Brain microvascular endothelial cell (primary cell): Measurements from ENCODE around the gene MAGIX.

Experiments
- DNase-seq: peaks from one replicate; pipeline ENCODE4 v3.0.0-alpha.2; 2020
- H3K27ac ChIP-seq: fragments of 250-450 bp; sonication (Bioruptor Pico); 2 replicates; pipeline ENCODE4 v1.5.1; 2020; ENCODE audit warnings: mild to moderate bottlenecking, moderate library complexity
- H3K27me3 ChIP-seq: fragments of 250-450 bp; sonication (Bioruptor Pico); replicated peaks from 2 replicates; pipeline ENCODE4 v1.5.1; 2020; ENCODE audit warnings: mild to moderate bottlenecking
- H3K36me3 ChIP-seq: fragments of 250-450 bp; sonication (Bioruptor Pico); replicated peaks from 2 replicates; pipeline ENCODE4 v1.5.1; 2020; ENCODE audit warnings: mild to moderate bottlenecking
- H3K4me3 ChIP-seq: 2 replicates; pipeline ENCODE4 v1.5.1; 2011; ENCODE audit warnings: low read depth, mild to moderate bottlenecking, control low read depth, low read length, moderate library complexity
- CTCF ChIP-seq: IDR thresholded peaks from 2 replicates; pipeline ENCODE4 v1.5.1; 2011; ENCODE audit warnings: low read depth, mild to moderate bottlenecking, moderate library complexity, low read length, control low read depth, inconsistent platforms; ENCODE audit errors: missing control alignments
- in situ Hi-C: cut with HindIII; loops from 2 replicates; pipeline ENCODE4 v1.10.0; 2017; ENCODE audit warnings: low sequenced_read_pairs, low pct_ligation_motif_present

MAGIX gene

DNA sequence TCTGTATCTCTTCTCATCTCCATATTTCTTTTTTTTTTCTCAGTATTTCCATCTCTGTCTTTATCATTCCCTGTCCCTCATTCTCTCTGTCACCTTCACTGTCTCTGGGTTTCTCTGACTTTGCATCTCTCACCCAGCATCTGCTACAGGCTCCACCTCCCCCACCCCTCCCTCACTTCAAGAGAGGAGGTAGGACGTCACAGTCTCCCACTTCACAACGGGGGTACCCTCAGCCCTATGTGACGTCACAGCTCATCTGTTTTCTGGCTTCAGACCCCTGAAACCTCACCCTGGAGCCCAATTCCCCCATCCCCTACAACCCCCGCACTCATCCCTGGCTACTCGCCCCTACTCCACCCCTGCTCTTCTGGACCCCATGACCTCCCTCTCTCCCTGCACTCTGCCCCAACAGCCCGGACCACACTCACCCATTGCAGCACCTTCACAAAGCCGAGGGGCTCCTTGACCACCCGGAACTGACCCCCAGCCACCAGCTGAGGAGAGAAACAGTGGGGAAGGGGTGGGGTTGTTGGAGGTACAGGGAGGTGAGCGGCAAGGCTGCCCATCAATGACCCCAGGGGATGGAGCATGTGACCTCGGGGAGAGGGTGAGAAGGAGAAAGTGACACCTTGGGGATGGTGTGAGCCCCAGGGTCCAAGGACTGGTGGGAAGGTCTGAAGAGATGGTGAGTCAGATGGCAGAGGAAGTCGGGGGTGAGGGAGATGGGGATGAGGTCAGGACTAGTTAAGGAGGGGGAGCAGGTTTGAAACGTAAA, 36.2 kb downstream of the MAGIX start:
- Histone ChIP-seq H3K27ac (no peak overlapping the region), H3K4me3 (no peak overlapping the region), H3K27me3 (no peaks in the 10 kb centered on the region), H3K36me3 (no peaks in the 10 kb centered on the region)
- no peak for TF ChIP-seq CTCF
- no peak for DNase-seq
- in situ Hi-C loops = no loop called here

- no peaks in the 10 kb centered on the region for H3K36me3 ChIP-seq
- DNase-seq = no peak
- TF ChIP-seq CTCF = no peak
- H3K27ac ChIP-seq = no peak overlapping the region
- H3K4me3 ChIP-seq = no peak overlapping the region
- H3K27me3 ChIP-seq = no peaks in the 10 kb centered on the region
- in situ Hi-C loops = no loop called here
Measured at GRCh38 chrX:49199315-49199595, 36.7 kb downstream of the MAGIX start.

DNA sequence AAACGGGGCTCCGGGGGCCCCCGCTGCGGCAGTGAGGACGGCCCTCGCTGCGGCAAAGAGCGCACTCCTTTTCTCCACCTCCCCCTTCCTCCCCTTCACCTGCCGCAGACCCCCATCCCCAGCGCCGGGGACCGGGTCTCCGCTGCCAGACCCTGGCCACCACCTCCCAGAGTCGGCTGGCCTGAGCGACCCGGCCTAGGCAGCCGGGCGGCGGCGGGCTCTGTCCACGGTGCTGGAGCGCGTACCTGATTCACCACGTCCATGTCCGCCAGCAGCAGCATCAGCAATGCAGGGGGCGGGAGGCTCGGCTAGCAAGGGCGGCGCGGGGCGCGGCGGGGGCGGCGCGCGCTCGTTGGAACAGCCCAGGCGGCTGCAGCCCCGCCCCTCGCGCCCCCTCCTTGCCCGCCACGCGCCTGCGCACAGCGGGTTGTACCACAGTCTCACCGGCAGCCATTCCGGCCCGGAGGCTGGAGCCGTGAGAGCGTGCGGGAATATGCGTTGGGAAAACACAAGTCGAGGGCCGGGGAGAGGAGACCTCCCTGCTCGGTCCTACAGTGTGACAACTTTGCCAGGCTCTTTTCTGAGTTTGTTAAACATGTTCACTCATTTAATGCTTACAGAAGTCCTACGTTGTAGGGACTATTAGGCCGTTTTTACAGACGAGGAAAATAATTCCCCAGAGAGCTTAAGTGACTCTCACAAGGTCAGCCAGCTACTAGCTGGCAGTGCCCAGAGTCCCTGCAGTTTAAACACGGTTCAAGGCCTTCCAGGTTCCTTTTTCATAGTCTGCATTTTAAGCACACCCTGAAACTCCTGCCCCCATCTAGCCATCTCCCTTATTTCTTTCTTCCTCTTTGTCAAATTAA, 37.6 kb downstream of the MAGIX start, which contains the start of gene SYP:
TSS of gene SYP (minus strand) at position 288 of the 866 bp plus-strand sequence. CDS start at position 281, 7 bp downstream.
- no peaks in the 10 kb centered on the region for H3K36me3 ChIP-seq
- TF ChIP-seq CTCF = no peak
- H3K27ac ChIP-seq = no peak within 1 kb of the TSS
- no peaks in the 10 kb centered on the region for H3K27me3 ChIP-seq
- DNase-seq = peak; percentile 80
- in situ Hi-C loops = no loop called here
- H3K4me3 ChIP-seq = peak within 1 kb of the TSS; percentile 20

DNA sequence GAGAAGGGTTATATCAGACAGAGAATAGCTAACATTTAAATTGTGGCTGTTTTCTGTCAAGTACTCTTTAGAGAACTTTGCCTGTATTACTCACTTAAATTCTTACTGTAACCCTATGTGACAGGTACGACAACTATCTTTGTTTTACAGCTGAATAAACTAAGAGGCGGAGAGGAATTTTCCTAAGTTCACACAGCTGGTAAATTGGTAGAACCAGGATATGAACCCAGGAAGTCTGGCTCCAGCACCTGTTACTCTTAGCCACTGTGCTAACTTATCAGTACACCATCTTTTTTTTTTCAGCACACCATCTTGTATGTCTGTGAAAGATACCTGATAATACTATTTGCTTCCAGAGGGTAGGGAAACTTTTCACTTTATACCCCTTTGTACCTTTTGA, 39.5 kb downstream of the MAGIX start:
- no peak for DNase-seq
- TF ChIP-seq CTCF = no peak
- H3K27ac ChIP-seq = no peak overlapping the region
- H3K36me3 ChIP-seq = no peaks in the 10 kb centered on the region
- in situ Hi-C loops = no loop called here
- H3K27me3 ChIP-seq = no peaks in the 10 kb centered on the region
- H3K4me3 ChIP-seq = no peak overlapping the region

- H3K27me3 ChIP-seq = no peaks in the 10 kb centered on the region
- no peak for DNase-seq
- in situ Hi-C loops = no loop called here
Measured at GRCh38 chrX:49203536-49203935, 41.0 kb downstream of the MAGIX start.

More at GRCh38 chrX:49203536-49203935, 41.0 kb downstream of the MAGIX start:
- H3K4me3 ChIP-seq = no peak overlapping the region
- H3K27ac ChIP-seq = no peak overlapping the region
- H3K36me3 ChIP-seq = no peaks in the 10 kb centered on the region
- no peak for TF ChIP-seq CTCF
